Hepatocyte (in vitro differentiated cells): ENCODE measurements around the gene UBR3. TPM values are rescaled to one million over a fixed set of nuclear protein-coding genes. Genes with fewer than 3 reads are reported as not detected.
"Not testable (repeated sequence)": the region's sequence is repeated elsewhere in the genome, so short reads cannot be mapped to it uniquely, and the experiment has no call there.

ENCODE experiments used
- DNase-seq: peaks from one replicate; pipeline ENCODE4 v3.0.0-alpha.2; 2016; ENCODE audit warnings: low spot score
- H2AFZ ChIP-seq: fragments of 200-600 bp; sonication (generic); 2 replicates; pipeline ENCODE4 v1.6.0; 2016; ENCODE audit warnings: antibody characterized with exemption, mild to moderate bottlenecking
- H3K27ac ChIP-seq: fragments of 200-600 bp; sonication (generic); 2 replicates; pipeline ENCODE4 v1.5.1; 2016; ENCODE audit warnings: mild to moderate bottlenecking
- H3K27me3 ChIP-seq: fragments of 200-600 bp; sonication (generic); 2 replicates; pipeline ENCODE4 v1.6.1; 2016
- H3K36me3 ChIP-seq: fragments of 200-600 bp; sonication (generic); replicated peaks from 2 replicates; pipeline ENCODE4 v1.5.1; 2016; ENCODE audit warnings: low read depth; ENCODE audit not compliant: insufficient read depth
- H3K4me1 ChIP-seq: fragments of 200-600 bp; sonication (generic); 2 replicates; pipeline ENCODE4 v1.5.1; 2016; ENCODE audit warnings: mild to moderate bottlenecking, moderate library complexity; ENCODE audit not compliant: insufficient read depth
- H3K4me2 ChIP-seq: fragments of 200-600 bp; sonication (generic); 2 replicates; pipeline ENCODE4 v1.6.0; 2016
- H3K4me3 ChIP-seq: fragments of 200-600 bp; sonication (generic); 2 replicates; pipeline ENCODE4 v1.5.1; 2016; ENCODE audit warnings: mild to moderate bottlenecking
- H3K79me2 ChIP-seq: fragments of 200-600 bp; sonication (generic); 2 replicates; pipeline ENCODE4 v1.6.0; 2017; ENCODE audit warnings: mild to moderate bottlenecking
- H3K9me2 ChIP-seq: fragments of 200-600 bp; sonication (generic); replicated peaks from 2 replicates; pipeline ENCODE4 v1.6.0; 2017; ENCODE audit warnings: mild to moderate bottlenecking; ENCODE audit not compliant: insufficient read depth
- H3K9me3 ChIP-seq: fragments of 200-600 bp; sonication (generic); 2 replicates; pipeline ENCODE4 v1.5.1; 2016; ENCODE audit warnings: low read depth, mild to moderate bottlenecking
- H4K20me1 ChIP-seq: fragments of 200-600 bp; sonication (generic); 2 replicates; pipeline ENCODE4 v1.6.0; 2016; ENCODE audit warnings: mild to moderate bottlenecking; ENCODE audit not compliant: insufficient read depth, poor library complexity, severe bottlenecking
- CTCF ChIP-seq: fragments of 200-600 bp; sonication (generic); IDR thresholded peaks from 2 replicates; pipeline ENCODE4 v1.5.1; 2016; ENCODE audit warnings: antibody characterized with exemption, mild to moderate bottlenecking; ENCODE audit not compliant: poor library complexity
- EZH2 ChIP-seq: fragments of 200-600 bp; sonication (generic); IDR thresholded peaks from 2 replicates; pipeline ENCODE4 v1.6.1; 2016; ENCODE audit warnings: antibody characterized with exemption, mild to moderate bottlenecking, borderline replicate concordance
- EZH2phosphoT487 ChIP-seq: fragments of 200-600 bp; sonication (generic); IDR thresholded peaks from one replicate; pipeline ENCODE4 v1.6.1; 2018; ENCODE audit warnings: antibody characterized with exemption, mild to moderate bottlenecking, low read depth, moderate library complexity; ENCODE audit not compliant: unreplicated experiment, severe bottlenecking
- WGBS: methylation state at CpG from one replicate; pipeline ENCODE4 v1.1.6; 2016; ENCODE audit warnings: low lambda C conversion rate; ENCODE audit errors: missing lambda C conversion rate; 5-methylcytosine and 5-hydroxymethylcytosine counted together
- polyA plus RNA-seq: library from polyadenylated mRNA; unstranded; fragments of >200 nt; fragmentation: Nextera tagmentation; extraction: Ambion mirVana; gene quantifications from 2 replicates; pipeline ENCODE4 v1.2.1, GENCODE V29; 2016
- total RNA-seq: library from RNA; depleted of rRNA; stranded (reverse); fragments of >200 nt; gene quantifications from 2 replicates; pipeline ENCODE4 v1.2.3, GENCODE V29; 2014

Gene UBR3
- total and polyA plus RNA-seq, 2 experiments from 2014 or later: 10.1 to 40.4 TPM

GRCh38 chr2:169803480-169803879, 23.8 kb upstream of the UBR3 start:
- no peak for DNase-seq
- Histone ChIP-seq H3K4me3 (no peak overlapping the region), H2AFZ (no peak overlapping the region), H4K20me1 (peaks cover 7% of the 10 kb centered on the region), H3K4me2 (no peak overlapping the region), H3K9me3 (no peaks in the 10 kb centered on the region), H3K79me2 (peaks cover 60% of the 10 kb centered on the region), H3K36me3 (no peaks in the 10 kb centered on the region), H3K9me2 (no peaks in the 10 kb centered on the region), H3K27ac (no peak overlapping the region), H3K27me3 (no peaks in the 10 kb centered on the region), H3K4me1 (peaks cover 4% of the 10 kb centered on the region)
- WGBS: 88% methylated on average over 9 of the region's 9 CpGs
- TF ChIP-seq CTCF (no peak), EZH2 (no peak), EZH2phosphoT487 (no peak)

- no peaks in the 10 kb centered on the region for H3K36me3 ChIP-seq
- no peak overlapping the region for H3K4me2 ChIP-seq
- no peak overlapping the region for H2AFZ ChIP-seq
- no peaks in the 10 kb centered on the region for H3K9me3 ChIP-seq
- H3K9me2 ChIP-seq: no peaks in the 10 kb centered on the region
- H3K4me3 ChIP-seq: no peak overlapping the region
- H3K79me2 ChIP-seq: peaks cover 35% of the 10 kb centered on the region
- H3K27ac ChIP-seq: no peak overlapping the region
- H3K4me1 ChIP-seq: no peaks in the 10 kb centered on the region
- no peaks in the 10 kb centered on the region for H3K27me3 ChIP-seq
- peaks cover 7% of the 10 kb centered on the region for H4K20me1 ChIP-seq
- DNase-seq: no peak
- TF ChIP-seq EZH2phosphoT487 (no peak), EZH2 (no peak), CTCF (no peak)
Observed at GRCh38 chr2:169806586-169806985, 20.7 kb upstream of the UBR3 start.

GRCh38 chr2:169808221-169808620, 19.0 kb upstream of the UBR3 start:
- Histone ChIP-seq H3K36me3 (no peaks in the 10 kb centered on the region), H3K4me2 (no peak overlapping the region), H3K4me3 (no peak overlapping the region), H2AFZ (no peak overlapping the region), H3K4me1 (no peaks in the 10 kb centered on the region), H3K27me3 (no peaks in the 10 kb centered on the region), H3K9me3 (no peaks in the 10 kb centered on the region), H4K20me1 (peaks cover 5% of the 10 kb centered on the region), H3K9me2 (no peaks in the 10 kb centered on the region), H3K27ac (no peak overlapping the region), H3K79me2 (peaks cover 19% of the 10 kb centered on the region)
- 83% methylated on average over 4 of the region's 4 CpGs for WGBS
- no peak for TF ChIP-seq CTCF
- no peak for TF ChIP-seq EZH2phosphoT487
- TF ChIP-seq EZH2: no peak
- no peak for DNase-seq

- no peak for TF ChIP-seq EZH2phosphoT487
- TF ChIP-seq EZH2: no peak
- TF ChIP-seq CTCF: no peak
- DNase-seq: no peak
- Histone ChIP-seq H3K4me2 (no peak overlapping the region), H4K20me1 (no peaks in the 10 kb centered on the region), H3K4me1 (no peaks in the 10 kb centered on the region), H2AFZ (no peak overlapping the region), H3K9me3 (no peaks in the 10 kb centered on the region), H3K9me2 (no peaks in the 10 kb centered on the region), H3K79me2 (peaks cover 19% of the 10 kb centered on the region), H3K36me3 (no peaks in the 10 kb centered on the region), H3K27ac (no peak overlapping the region), H3K27me3 (no peaks in the 10 kb centered on the region), H3K4me3 (no peak overlapping the region)
- 59% methylated on average over 1 of the region's 1 CpG for WGBS
Observed at GRCh38 chr2:169815849-169816248, 11.4 kb upstream of the UBR3 start.

- H3K27me3 ChIP-seq, H3K9me3 ChIP-seq, H3K9me2 ChIP-seq, DNase-seq, H2AFZ ChIP-seq, H3K4me2 ChIP-seq, H3K36me3 ChIP-seq, H3K4me1 ChIP-seq, H3K4me3 ChIP-seq, H4K20me1 ChIP-seq, H3K27ac ChIP-seq: not testable (repeated sequence)
- peaks cover 28% of the 10 kb centered on the region for H3K79me2 ChIP-seq
Observed at GRCh38 chr2:169816961-169817360, 10.3 kb upstream of the UBR3 start.
